ENCODE measurements around the gene FAM13A. TPM values are rescaled to one million over a fixed set of nuclear protein-coding genes. Genes with fewer than 3 reads are reported as not detected.
A peak's percentile ranks its signal among the peaks of the same experiment; 100 is the strongest.
"Not testable (repeated sequence)": the region's sequence is repeated elsewhere in the genome, so short reads cannot be mapped to it uniquely, and the experiment has no call there.

Gene FAM13A
- total RNA-seq, 1 donor from 2014 or later = 16.7 TPM

- peaks cover 5% of the 10 kb centered on the region for H3K36me3 Mint-ChIP-seq (ENCODE audit: low read depth, unreplicated experiment)
- H3K9me3 Mint-ChIP-seq (ENCODE audit: unreplicated experiment) = no peaks in the 10 kb centered on the region
- DNase-seq (ENCODE audit: low spot score) = no peak
- H3K27me3 Mint-ChIP-seq (ENCODE audit: unreplicated experiment) = no peaks in the 10 kb centered on the region
- TF ChIP-seq CTCF (IDR thresholded peaks at IDR 0.05; ENCODE audit: unreplicated experiment) = no peak
- H3K4me3 Mint-ChIP-seq (ENCODE audit: unreplicated experiment) = no peak overlapping the region
- H3K4me1 Mint-ChIP-seq (ENCODE audit: unreplicated experiment) = peaks cover 12% of the 10 kb centered on the region
- peak overlapping the region; percentile 22 for H3K27ac Mint-ChIP-seq (ENCODE audit: unreplicated experiment)
Measured at GRCh38 chr4:89023140-89023539, 33.8 kb downstream of the FAM13A start.

GRCh38 chr4:89022426-89023128 is 34.4 kb downstream of the FAM13A start:
- peaks cover 12% of the 10 kb centered on the region for H3K4me1 Mint-ChIP-seq (ENCODE audit: unreplicated experiment)
- H3K9me3 Mint-ChIP-seq (ENCODE audit: unreplicated experiment) = no peaks in the 10 kb centered on the region
- H3K4me3 Mint-ChIP-seq (ENCODE audit: unreplicated experiment) = no peak overlapping the region
- TF ChIP-seq CTCF (IDR thresholded peaks at IDR 0.05; ENCODE audit: unreplicated experiment) = no peak
- no peak for DNase-seq (ENCODE audit: low spot score)
- no peaks in the 10 kb centered on the region for H3K27me3 Mint-ChIP-seq (ENCODE audit: unreplicated experiment)
- peaks cover 8% of the 10 kb centered on the region for H3K36me3 Mint-ChIP-seq (ENCODE audit: low read depth, unreplicated experiment)
- no peak overlapping the region for H3K27ac Mint-ChIP-seq (ENCODE audit: unreplicated experiment)

- no peaks in the 10 kb centered on the region for H3K9me3 Mint-ChIP-seq (ENCODE audit: unreplicated experiment)
- no peak for TF ChIP-seq CTCF (IDR thresholded peaks at IDR 0.05; ENCODE audit: unreplicated experiment)
- DNase-seq (ENCODE audit: low spot score) = no peak
- no peak overlapping the region for H3K27ac Mint-ChIP-seq (ENCODE audit: unreplicated experiment)
- H3K27me3 Mint-ChIP-seq (ENCODE audit: unreplicated experiment) = no peaks in the 10 kb centered on the region
- H3K4me1 Mint-ChIP-seq (ENCODE audit: unreplicated experiment) = peaks cover 12% of the 10 kb centered on the region
- no peak overlapping the region for H3K4me3 Mint-ChIP-seq (ENCODE audit: unreplicated experiment)
- H3K36me3 Mint-ChIP-seq (ENCODE audit: low read depth, unreplicated experiment) = peaks cover 8% of the 10 kb centered on the region
Measured at GRCh38 chr4:89021684-89022083, 35.3 kb downstream of the FAM13A start.

GRCh38 chr4:89021062-89021461 is 35.9 kb downstream of the FAM13A start:
- Mint-ChIP-seq H3K36me3 (ENCODE audit: low read depth, unreplicated experiment) (peaks cover 8% of the 10 kb centered on the region), H3K27ac (ENCODE audit: unreplicated experiment) (no peak overlapping the region), H3K27me3 (ENCODE audit: unreplicated experiment) (no peaks in the 10 kb centered on the region), H3K9me3 (ENCODE audit: unreplicated experiment) (no peaks in the 10 kb centered on the region), H3K4me3 (ENCODE audit: unreplicated experiment) (no peak overlapping the region), H3K4me1 (ENCODE audit: unreplicated experiment) (peaks cover 12% of the 10 kb centered on the region)
- DNase-seq (ENCODE audit: low spot score) = no peak
- TF ChIP-seq CTCF (IDR thresholded peaks at IDR 0.05; ENCODE audit: unreplicated experiment) = no peak

GRCh38 chr4:89014897-89015296 is 42.1 kb downstream of the FAM13A start:
- Mint-ChIP-seq H3K36me3 (ENCODE audit: low read depth, unreplicated experiment) (peaks cover 30% of the 10 kb centered on the region), H3K4me3 (ENCODE audit: unreplicated experiment) (peak overlapping the region; percentile 53)
- not testable (repeated sequence) for H3K27me3 Mint-ChIP-seq (ENCODE audit: unreplicated experiment); H3K27ac Mint-ChIP-seq (ENCODE audit: unreplicated experiment); H3K9me3 Mint-ChIP-seq (ENCODE audit: unreplicated experiment); DNase-seq (ENCODE audit: low spot score); H3K4me1 Mint-ChIP-seq (ENCODE audit: unreplicated experiment)

Measured in endothelial cell (in vitro differentiated cells).